ENCODE results near the gene ADAM19.
"Not testable (repeated sequence)": the region's sequence is repeated elsewhere in the genome, so short reads cannot be mapped to it uniquely, and the experiment has no call there.

Gene ADAM19

DNA sequence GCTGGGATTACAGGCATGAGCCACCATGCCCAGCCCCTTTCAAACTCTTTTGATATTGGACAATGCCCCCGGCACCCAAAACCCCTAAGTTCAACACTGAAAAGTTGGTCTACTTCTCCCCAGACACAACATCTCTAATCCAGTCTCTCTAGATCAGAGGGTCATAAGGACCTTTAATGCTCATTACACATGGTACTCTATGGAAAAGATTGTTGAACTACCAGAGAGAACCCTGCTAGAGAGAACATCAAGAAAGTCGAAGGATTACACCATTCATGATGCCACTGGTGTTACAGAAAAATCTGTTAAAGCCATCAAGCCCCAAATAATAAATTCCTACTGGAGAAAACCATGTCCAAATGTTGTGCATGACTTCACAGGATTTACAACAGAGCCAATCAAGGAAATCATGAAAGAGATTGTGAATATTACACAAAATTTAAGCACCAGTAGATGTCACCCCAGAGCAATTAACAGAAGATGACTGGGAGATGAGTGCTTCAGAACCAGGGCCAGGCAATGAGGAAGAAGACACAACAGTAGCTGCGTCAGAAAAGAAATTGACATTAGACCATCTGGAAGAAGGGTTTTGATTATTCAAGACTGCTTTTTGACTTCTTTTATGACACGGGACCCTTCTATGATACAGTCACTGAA, 143.9 kb downstream of the ADAM19 start:
- Histone ChIP-seq H3K27ac (no peak overlapping the region), H3K4me3 (no peak overlapping the region)
- no peak for DNase-seq (ENCODE audit: low spot score)
- TF ChIP-seq, protein P1, sequence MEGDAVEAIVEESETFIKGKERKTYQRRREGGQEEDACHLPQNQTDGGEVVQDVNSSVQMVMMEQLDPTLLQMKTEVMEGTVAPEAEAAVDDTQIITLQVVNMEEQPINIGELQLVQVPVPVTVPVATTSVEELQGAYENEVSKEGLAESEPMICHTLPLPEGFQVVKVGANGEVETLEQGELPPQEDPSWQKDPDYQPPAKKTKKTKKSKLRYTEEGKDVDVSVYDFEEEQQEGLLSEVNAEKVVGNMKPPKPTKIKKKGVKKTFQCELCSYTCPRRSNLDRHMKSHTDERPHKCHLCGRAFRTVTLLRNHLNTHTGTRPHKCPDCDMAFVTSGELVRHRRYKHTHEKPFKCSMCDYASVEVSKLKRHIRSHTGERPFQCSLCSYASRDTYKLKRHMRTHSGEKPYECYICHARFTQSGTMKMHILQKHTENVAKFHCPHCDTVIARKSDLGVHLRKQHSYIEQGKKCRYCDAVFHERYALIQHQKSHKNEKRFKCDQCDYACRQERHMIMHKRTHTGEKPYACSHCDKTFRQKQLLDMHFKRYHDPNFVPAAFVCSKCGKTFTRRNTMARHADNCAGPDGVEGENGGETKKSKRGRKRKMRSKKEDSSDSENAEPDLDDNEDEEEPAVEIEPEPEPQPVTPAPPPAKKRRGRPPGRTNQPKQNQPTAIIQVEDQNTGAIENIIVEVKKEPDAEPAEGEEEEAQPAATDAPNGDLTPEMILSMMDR (IDR thresholded peaks at IDR 0.05) = no peak

GRCh38 chr5:157429920-157430319, 145.7 kb downstream of the ADAM19 start:
- not testable (repeated sequence) for H3K27ac ChIP-seq; DNase-seq (ENCODE audit: low spot score); H3K4me3 ChIP-seq
